Kidney tubule cell (primary cell): Measurements from ENCODE around the gene PKP4.
A peak's percentile ranks its signal among the peaks of the same experiment; 100 is the strongest.
"Not testable (repeated sequence)": the region's sequence is repeated elsewhere in the genome, so short reads cannot be mapped to it uniquely, and the experiment has no call there.

Experiments
- DNase-seq: peaks from one replicate; pipeline ENCODE4 v3.0.0-alpha.2; 2018; ENCODE audit warnings: low spot score

PKP4 gene

DNA sequence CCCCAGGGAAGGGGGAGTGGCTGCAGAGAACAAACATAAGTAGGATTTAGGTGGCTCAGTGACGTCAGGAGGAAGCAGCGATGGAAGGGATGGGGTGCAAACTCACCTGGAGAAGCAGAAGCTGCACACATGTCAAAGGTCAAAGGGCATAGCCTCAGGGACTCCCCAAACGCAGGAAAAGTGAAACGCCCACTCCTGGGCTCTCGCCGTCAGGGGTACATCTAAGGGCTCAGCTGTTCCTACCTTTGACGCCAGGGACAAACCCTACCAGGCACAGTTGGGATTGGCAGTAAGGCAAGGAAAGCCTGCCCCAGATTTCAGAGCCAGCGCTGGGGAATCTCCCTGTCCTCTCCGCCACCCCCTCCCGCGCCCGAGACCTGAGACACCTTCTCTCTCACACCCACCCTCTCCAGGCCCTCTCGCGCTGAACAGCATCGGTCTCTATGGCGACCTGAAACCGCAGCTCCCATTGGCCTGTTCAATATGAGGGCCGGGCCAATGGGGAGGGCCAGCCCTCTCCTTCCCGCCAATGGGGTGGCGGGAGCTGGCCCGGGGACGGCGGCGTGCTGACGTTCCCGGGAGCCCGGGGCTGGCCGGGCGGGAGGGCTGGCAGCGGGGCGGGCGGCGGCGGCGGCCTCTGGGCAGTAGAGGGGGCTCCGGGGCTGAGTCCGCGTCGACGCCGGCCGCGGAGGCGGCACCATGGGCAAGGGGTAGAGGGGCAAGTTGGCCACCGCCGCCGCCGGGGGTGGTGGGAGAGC is at the start of gene PKP4, which contains the start of gene CCDC148:
Gene PKP4, plus strand, starts transcription at position 644 of the 758 bp plus-strand sequence. CDS start 76,233 bp downstream, outside the sequence.
Gene CCDC148, minus strand, starts transcription at position 445 of the 758 bp plus-strand sequence. Its CDS starts 314 bp downstream, at position 131.
- DNase-seq = peak; percentile 97

DNA sequence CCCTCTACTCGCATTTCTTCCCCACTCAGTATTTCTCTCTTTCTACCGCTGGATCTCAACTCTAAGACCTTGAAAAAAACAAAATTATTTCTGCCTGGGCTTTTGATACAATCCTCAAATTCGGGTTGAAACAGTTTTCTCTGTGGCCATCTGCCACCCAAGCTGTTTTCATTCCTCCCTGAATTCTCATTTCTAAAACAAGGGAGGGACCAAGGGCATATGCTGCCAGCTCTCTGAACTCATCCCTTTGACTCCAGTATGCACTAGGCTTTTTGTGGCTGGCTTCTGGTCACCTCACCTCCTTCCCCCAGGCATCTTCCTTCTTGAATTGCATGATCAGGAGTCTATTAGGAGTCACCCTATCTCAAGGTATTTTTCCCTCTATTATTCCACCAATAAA is 49.7 kb upstream of the PKP4 start:
- DNase-seq = no peak

GRCh38 chr2:158410132-158410531 is 46.6 kb upstream of the PKP4 start:
- DNase-seq = no peak

DNA sequence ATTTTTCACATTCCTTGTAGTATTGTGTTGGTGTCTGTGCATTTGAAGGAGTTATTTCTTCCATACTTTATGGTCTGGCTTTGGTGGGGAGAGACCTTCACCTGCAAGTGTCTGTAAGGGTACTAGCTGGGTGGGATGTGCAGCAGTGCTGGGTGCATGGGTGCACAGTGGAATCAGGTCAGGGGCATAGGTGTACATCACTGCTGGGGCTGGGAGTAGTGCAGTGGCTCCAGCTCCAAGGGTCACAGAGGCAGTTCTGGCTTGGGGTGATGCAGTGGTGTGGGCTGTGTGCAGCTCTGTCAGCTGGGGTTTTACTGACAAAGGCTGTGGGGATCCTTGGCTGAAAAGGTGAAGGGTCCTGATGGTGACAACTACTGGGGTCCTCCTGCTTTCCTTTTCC is 45.0 kb upstream of the PKP4 start:
- no peak for DNase-seq

- DNase-seq = peak; percentile 80
Measured at GRCh38 chr2:158412206-158412605, 44.5 kb upstream of the PKP4 start.

GRCh38 chr2:158413581-158413980 is 43.2 kb upstream of the PKP4 start:
- no peak for DNase-seq

DNA sequence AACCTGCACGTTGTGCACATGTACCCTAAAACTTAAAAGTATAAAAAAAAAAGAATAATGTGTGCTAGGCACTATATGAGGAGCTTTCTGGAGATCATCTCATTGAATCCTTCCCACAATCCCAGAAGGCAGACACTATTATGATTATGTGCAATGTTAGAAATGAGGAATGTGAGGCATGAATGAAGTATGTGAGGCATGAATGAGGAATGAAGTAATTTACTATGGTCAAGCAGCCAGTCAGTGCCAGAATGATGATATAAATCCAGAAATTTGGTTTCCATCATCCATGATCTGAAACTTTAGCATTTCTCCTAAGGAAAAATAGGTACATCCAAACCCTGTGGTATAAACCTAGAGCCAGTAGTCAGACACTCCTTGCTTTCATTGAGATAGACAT is 42.2 kb upstream of the PKP4 start:
- peak; percentile 77 for DNase-seq

DNA sequence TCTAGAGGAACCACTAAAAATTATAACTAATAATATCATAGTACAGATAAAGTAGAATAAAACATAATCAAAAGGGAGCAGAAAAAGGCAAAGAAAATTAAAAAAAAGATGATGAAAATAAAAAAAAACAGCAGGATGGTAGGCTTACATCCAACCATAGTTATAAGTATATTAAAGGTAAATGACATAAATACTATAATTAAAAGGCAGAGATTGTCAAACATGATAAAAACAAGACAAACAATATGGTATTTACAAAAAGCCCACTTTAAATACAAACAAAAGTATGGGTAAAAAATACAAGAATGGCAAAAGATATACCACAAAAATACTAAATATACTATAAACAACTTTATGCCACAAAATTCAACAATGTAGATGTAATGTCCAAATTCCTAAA is 24.6 kb upstream of the PKP4 start:
- DNase-seq = no peak

DNA sequence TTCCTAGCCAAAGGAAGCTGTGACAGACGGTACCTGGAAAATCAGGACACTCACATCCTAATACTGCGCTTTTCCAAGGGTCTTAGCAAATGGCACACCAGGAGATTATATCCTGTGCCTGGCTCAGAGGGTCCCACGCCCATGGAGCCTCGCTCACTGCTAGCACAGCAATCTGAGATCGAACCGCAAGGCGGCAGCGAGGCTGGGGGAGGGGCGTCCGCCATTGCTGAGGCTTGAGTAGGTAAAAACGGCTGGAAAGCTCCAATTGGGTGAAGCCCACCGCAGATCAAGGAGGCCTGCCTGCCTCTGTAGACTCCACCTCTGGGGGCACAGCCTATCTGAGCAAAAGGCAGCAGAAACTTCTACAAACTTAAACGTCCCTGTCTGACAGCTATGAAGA is 23.0 kb upstream of the PKP4 start:
- not testable (repeated sequence) for DNase-seq

DNA sequence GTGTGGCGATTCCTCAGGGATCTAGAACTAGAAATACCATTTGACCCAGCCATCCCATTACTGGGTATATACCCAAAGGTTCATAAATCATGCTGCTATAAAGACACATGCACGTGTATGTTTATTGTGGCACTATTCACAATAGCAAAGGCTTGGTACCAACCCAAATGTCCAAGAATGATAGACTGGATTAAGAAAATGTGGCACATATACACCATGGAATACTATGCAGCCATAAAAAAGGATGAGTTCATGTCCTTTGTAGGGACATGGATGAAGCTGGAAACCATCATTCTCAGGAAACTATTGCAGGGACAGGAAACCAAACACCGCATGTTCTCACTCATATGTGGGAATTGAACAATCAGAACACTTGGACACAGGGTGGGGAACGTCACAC is 17.7 kb upstream of the PKP4 start:
- DNase-seq = not testable (repeated sequence)

DNA sequence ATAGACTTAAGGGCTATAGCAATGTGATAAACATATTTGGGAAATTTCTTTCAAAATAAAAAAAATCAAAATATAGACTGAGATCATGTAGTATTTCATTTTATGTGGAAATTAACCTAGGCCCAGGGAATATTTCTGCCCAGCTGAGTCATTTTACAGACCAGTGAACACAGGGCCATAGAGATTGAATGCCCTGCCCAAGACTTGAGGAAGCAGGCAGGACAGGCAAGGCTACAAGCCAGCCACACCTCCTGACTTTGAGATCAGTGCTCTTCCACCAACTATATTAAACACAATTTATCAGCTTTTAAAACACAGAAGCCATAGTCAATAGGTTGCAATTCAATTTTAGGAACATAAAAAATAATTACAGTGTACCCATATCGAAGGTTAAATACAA is 13.1 kb upstream of the PKP4 start:
- DNase-seq = peak; percentile 45

DNA sequence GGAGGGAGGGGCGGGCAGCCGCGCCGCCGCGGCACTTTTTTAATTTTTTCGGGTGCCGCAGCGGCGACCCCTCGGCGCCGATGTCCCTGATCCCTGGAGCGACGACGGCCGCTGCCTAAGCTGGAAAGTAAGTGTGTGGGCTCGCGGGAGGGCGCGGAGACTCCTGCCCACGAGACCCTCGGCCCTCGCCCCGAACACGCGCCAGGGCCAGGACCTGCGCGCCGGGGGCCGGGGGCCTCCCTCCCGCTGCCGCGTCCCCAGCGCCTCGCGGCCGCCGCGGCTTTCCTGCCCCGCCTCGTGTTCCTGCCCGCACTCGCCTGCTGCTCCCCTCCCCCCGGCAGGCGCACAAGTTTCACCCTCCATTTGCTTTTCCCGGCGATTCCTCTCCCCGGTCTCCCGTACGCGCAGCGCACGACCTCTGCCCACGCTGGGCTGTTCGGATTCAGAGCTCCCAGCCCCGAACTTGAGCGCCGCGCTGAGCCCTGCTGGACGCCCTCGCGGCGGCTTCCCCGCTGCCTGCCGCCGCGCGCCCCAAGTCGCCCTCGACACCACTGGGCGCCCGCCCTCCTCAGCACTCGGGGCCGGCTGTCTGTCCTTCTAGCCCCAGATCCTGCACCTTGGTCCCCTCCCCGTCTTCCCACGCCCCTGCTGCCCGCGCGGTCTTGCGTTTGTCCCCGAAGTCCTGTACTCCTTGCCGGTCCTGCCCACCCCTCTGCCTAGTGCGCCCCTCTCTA is 507 bp downstream of the PKP4 start:
- DNase-seq = peak; percentile 74

- peak; percentile 95 for DNase-seq
Measured at GRCh38 chr2:158457826-158458616, 1.3 kb downstream of the PKP4 start.

- no peak for DNase-seq
Measured at GRCh38 chr2:158458617-158458920, 1.8 kb downstream of the PKP4 start.

- DNase-seq = peak; percentile 20
Measured at GRCh38 chr2:158459161-158460003, 2.6 kb downstream of the PKP4 start.

- peak; percentile 33 for DNase-seq
Measured at GRCh38 chr2:158460632-158461297, 4.0 kb downstream of the PKP4 start.

DNA sequence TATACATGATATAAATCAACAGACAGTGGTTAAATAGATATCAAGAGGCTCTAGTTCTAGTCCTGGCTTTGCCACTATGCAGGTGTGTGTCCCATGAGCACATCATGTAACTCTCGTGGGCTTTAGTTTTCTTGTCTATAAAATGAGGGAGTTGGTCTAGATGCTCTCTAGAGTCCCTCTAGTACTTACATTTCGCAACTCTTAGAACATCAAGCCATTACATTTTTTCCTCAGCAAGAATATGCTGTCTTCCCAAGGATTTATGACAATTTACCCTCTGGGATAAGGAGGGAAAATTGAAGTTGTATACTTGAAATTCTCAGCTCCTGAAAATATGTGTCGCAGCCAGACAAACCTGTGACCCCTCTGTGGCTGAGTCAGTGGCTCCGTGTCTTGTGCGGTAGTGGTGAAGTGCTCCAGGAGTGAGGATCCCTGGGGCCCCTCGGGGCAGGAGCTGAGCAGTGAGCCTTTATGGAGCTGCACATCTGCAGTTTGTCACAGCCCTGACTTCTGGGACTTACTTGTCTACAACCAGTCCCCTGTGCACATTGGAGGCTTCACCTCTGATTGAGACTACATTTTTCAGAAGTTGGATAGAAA is 6.8 kb downstream of the PKP4 start:
- DNase-seq = peak; percentile 40

DNA sequence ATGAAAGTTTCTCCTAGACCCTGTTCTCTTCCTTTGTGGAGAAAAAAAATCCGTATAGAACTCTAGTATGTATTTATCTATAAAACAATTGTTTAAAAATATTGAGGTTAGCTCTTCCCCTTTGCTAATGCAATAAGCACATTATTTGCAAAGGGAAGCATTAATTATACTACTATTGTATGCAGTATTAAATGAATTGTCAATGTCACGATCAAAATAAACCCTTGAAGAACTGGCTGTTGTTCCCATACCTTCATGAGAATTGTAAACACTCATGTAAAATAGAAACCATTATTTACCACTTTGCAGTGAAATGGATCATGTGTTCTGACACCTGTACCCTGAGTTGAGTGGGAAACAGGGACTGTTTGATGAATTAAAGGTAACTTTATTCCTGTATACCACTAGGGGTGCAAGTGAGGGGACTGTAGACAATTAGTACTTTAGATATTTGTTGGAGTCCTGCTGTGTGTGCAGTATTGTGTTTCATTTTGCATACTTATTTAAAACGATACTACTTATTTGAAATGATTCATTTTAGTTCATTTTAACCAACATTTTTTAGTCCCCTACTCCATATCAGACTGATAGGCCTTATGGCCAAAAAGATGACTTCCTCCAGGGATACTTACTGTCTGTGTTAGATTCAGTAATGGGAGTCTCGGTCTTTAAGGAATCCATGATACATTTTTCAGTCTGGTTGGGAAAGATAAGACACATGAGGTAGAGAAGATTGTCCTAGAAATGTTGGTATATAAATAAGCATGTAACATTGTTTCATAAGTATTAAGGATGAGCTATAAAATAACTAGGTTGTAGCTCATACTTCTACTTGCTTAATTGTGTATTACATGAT is 7.9 kb downstream of the PKP4 start:
- DNase-seq = peak; percentile 32

- DNase-seq = no peak
Measured at GRCh38 chr2:158467248-158467647, 10.5 kb downstream of the PKP4 start.

- not testable (repeated sequence) for DNase-seq
Measured at GRCh38 chr2:158472829-158473228, 16.1 kb downstream of the PKP4 start.
